Loucy (cell line): ENCODE measurements around the gene ECPAS.
"Not testable (repeated sequence)": the region's sequence is repeated elsewhere in the genome, so short reads cannot be mapped to it uniquely, and the experiment has no call there.

ENCODE experiments used
- H2AFZ ChIP-seq: fragments of 200-600 bp; sonication (generic); 2 replicates; pipeline ENCODE4 v1.6.0; 2016; ENCODE audit warnings: antibody characterized with exemption, mild to moderate bottlenecking, low read length, moderate library complexity
- H3F3A ChIP-seq: fragments of 200-600 bp; 2 replicates; pipeline ENCODE4 v1.6.0; 2016; ENCODE audit warnings: antibody characterized with exemption, low read depth, mild to moderate bottlenecking
- H3K27me3 ChIP-seq: fragments of 200-600 bp; sonication (generic); 2 replicates; pipeline ENCODE4 v1.6.1; 2014; ENCODE audit warnings: low read length, mild to moderate bottlenecking; ENCODE audit not compliant: insufficient read depth, poor library complexity, severe bottlenecking
- H3K36me3 ChIP-seq: fragments of 200-600 bp; sonication (generic); 2 replicates; pipeline ENCODE4 v1.6.1; 2016; ENCODE audit warnings: low read length; ENCODE audit not compliant: insufficient read depth
- H3K4me1 ChIP-seq: fragments of 200-600 bp; sonication (generic); 2 replicates; pipeline ENCODE4 v1.5.1; 2014; ENCODE audit warnings: low read length, mild to moderate bottlenecking; ENCODE audit not compliant: insufficient read depth, poor library complexity, severe bottlenecking
- H3K4me2 ChIP-seq: fragments of 200-600 bp; sonication (generic); 2 replicates; pipeline ENCODE4 v1.6.0; 2014; ENCODE audit warnings: antibody characterized with exemption, low read length, low read depth, mild to moderate bottlenecking; ENCODE audit not compliant: poor library complexity, severe bottlenecking
- H3K4me3 ChIP-seq: fragments of 200-600 bp; sonication (generic); 2 replicates; pipeline ENCODE4 v1.5.1; 2014; ENCODE audit warnings: low read length, mild to moderate bottlenecking, mixed read lengths; ENCODE audit not compliant: poor library complexity, severe bottlenecking
- H3K79me2 ChIP-seq: fragments of 200-600 bp; sonication (generic); 2 replicates; pipeline ENCODE4 v1.6.1; 2014; ENCODE audit warnings: low read length; ENCODE audit not compliant: insufficient read depth
- H3K9ac ChIP-seq: fragments of 200-600 bp; sonication (generic); 2 replicates; pipeline ENCODE4 v1.6.0; 2014; ENCODE audit warnings: mild to moderate bottlenecking, low read depth, low read length, moderate library complexity; ENCODE audit not compliant: poor library complexity, severe bottlenecking
- H3K9me2 ChIP-seq: fragments of 200-600 bp; sonication (generic); replicated peaks from 2 replicates; pipeline ENCODE4 v1.6.1; 2016; ENCODE audit warnings: low read depth, low read length, mixed read lengths
- H3K9me3 ChIP-seq: fragments of 200-600 bp; sonication (generic); 2 replicates; pipeline ENCODE4 v1.6.1; 2014; ENCODE audit warnings: mild to moderate bottlenecking, antibody characterized with exemption, low read length, low read depth; ENCODE audit not compliant: insufficient read depth
- H4K20me1 ChIP-seq: fragments of 200-600 bp; sonication (generic); 2 replicates; pipeline ENCODE4 v1.6.0; 2014; ENCODE audit warnings: antibody characterized with exemption, low read length, mild to moderate bottlenecking; ENCODE audit not compliant: insufficient read depth, poor library complexity, severe bottlenecking
- EZH2phosphoT487 ChIP-seq: fragments of 200-600 bp; IDR thresholded peaks from 2 replicates; pipeline ENCODE4 v1.6.1; 2018; ENCODE audit warnings: antibody characterized with exemption, mild to moderate bottlenecking, moderate library complexity, borderline replicate concordance
- TF ChIP-seq, protein P1 (sequence below): fragments of 200-600 bp; sonication (generic); conservative IDR thresholded peaks from 2 replicates; pipeline ENCODE4 v1.5.1; 2014; ENCODE audit warnings: mild to moderate bottlenecking, antibody characterized with exemption, low read length

Gene ECPAS

DNA sequence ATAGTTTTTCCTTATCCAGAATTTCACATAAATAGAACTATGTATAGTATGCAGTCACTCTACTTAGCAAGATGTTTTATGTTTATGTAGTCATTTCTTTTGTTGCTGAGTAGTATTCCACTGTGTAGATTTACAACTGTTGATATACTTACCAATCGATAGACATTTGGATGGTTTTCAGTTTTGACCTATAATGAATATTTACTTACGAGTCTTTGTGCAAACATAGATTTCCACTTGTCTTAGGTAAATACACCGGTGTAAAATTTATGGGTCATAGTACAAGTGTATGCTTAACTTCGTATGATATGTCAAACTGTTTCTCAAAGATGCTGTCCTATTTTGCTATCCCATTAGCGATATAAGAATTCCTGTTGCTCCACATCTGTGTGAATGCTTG is 134.4 kb downstream of the ECPAS start:
- Histone ChIP-seq H3K4me3 (no peak overlapping the region), H3K9ac (no peak overlapping the region), H3K79me2 (no peaks in the 10 kb centered on the region), H3K36me3 (no peaks in the 10 kb centered on the region), H3K9me3 (no peaks in the 10 kb centered on the region), H3K4me2 (no peak overlapping the region), H3K4me1 (no peaks in the 10 kb centered on the region), H4K20me1 (no peaks in the 10 kb centered on the region), H3K27me3 (no peaks in the 10 kb centered on the region), H2AFZ (no peak overlapping the region), H3F3A (no peaks in the 10 kb centered on the region), H3K9me2 (no peaks in the 10 kb centered on the region)
- TF ChIP-seq EZH2phosphoT487 = no peak
- TF ChIP-seq, protein P1, sequence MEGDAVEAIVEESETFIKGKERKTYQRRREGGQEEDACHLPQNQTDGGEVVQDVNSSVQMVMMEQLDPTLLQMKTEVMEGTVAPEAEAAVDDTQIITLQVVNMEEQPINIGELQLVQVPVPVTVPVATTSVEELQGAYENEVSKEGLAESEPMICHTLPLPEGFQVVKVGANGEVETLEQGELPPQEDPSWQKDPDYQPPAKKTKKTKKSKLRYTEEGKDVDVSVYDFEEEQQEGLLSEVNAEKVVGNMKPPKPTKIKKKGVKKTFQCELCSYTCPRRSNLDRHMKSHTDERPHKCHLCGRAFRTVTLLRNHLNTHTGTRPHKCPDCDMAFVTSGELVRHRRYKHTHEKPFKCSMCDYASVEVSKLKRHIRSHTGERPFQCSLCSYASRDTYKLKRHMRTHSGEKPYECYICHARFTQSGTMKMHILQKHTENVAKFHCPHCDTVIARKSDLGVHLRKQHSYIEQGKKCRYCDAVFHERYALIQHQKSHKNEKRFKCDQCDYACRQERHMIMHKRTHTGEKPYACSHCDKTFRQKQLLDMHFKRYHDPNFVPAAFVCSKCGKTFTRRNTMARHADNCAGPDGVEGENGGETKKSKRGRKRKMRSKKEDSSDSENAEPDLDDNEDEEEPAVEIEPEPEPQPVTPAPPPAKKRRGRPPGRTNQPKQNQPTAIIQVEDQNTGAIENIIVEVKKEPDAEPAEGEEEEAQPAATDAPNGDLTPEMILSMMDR = no peak

DNA sequence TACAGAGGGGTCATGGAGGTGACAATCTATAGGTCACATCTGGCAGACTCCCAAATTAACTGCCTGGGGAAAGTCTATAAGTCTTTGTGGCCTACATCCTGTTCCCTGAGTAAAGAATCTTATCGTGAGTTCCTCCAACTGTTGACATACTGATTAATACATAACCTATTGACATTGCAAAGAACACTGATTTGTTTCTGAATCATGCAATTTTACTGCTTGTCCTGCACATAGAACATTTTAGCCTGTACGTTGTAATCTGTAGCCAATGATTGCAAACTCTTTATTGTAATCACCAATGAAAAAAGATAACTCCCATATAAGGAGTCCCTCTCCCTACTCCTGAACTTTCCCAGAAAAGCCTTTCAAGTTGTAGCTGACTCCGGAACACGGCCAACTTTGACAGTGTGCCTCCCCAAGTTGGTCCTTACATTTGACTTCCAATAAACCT is 135.3 kb downstream of the ECPAS start:
- Histone ChIP-seq H3K4me3 (no peak overlapping the region), H4K20me1 (no peaks in the 10 kb centered on the region), H3K4me2 (no peak overlapping the region), H3K4me1 (no peaks in the 10 kb centered on the region), H3K36me3 (no peaks in the 10 kb centered on the region), H3K27me3 (no peaks in the 10 kb centered on the region), H3K79me2 (no peaks in the 10 kb centered on the region), H3K9ac (no peak overlapping the region), H3K9me2 (no peaks in the 10 kb centered on the region), H2AFZ (no peak overlapping the region), H3K9me3 (no peaks in the 10 kb centered on the region), H3F3A (no peaks in the 10 kb centered on the region)
- TF ChIP-seq, protein P1 = no peak
- no peak for TF ChIP-seq EZH2phosphoT487

DNA sequence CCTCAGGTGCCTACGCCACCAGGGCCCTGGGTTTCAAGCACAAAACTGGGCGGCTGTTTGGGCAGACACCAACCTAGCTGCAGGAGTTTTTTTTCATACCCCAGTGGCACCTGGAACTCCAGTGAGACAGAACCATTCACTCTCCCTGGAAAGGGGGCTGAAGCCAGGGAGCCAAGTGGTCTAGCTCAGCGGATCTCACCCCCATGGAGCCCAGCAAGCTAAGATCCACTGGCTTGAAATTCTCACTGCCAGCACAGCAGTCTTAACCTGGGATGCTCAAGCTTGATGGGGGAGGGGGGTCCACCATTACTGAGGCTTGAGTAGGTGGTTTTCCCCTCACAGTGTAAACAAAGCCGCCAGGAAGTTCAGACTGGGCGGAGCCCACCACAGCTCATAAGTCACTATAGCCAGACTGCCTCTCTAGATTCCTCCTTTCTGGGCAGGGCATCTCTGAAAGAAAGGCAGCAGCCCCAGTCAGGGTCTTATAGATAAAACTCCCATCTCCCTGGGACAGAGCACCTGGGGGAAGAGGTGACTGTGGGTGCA is 149.8 kb downstream of the ECPAS start:
- H2AFZ ChIP-seq = not testable (repeated sequence)

DNA sequence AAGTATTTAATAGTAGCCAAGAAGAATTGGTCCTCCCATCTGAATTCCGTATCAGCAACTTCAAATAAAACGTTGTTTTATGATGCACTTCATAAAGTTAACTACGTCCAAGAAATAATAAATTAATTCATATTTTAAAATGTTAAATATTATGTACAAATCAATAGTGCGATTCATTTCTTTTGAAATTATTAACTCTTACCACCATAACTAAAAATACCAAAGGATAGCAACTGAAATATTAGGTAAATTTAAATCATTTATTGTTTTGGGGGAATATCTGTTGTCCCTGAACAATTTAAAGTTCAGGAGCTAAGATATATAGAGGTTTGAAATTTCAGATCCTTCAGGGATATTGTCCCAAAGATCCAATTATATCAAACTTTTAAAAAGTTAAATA is 154.1 kb downstream of the ECPAS start, which contains the start of gene OR2K2:
Gene OR2K2 (minus strand): TSS at position 101 of the 400 bp plus-strand sequence. CDS start 1,791 bp downstream, outside the sequence.
- no peaks in the 10 kb centered on the region for H3K79me2 ChIP-seq
- no peaks in the 10 kb centered on the region for H3K36me3 ChIP-seq
- H3K4me2 ChIP-seq = no peak within 1 kb of the TSS
- H2AFZ ChIP-seq = no peak within 1 kb of the TSS
- peaks cover 6% of the 10 kb centered on the region for H3K27me3 ChIP-seq
- TF ChIP-seq, protein P1 = no peak
- no peak for TF ChIP-seq EZH2phosphoT487
- no peaks in the 10 kb centered on the region for H3K9me3 ChIP-seq
- no peaks in the 10 kb centered on the region for H3F3A ChIP-seq
- H4K20me1 ChIP-seq = no peaks in the 10 kb centered on the region
- no peak within 1 kb of the TSS for H3K4me3 ChIP-seq
- no peak within 1 kb of the TSS for H3K9ac ChIP-seq
- H3K4me1 ChIP-seq = no peaks in the 10 kb centered on the region
- no peaks in the 10 kb centered on the region for H3K9me2 ChIP-seq

More for the DNA sequence above, 149.8 kb downstream of the ECPAS start:
- H4K20me1 ChIP-seq, H3K79me2 ChIP-seq, H3K9ac ChIP-seq, H3K9me2 ChIP-seq, H3K4me1 ChIP-seq, H3K36me3 ChIP-seq, H3K4me2 ChIP-seq, H3K4me3 ChIP-seq, H3K9me3 ChIP-seq, H3K27me3 ChIP-seq, H3F3A ChIP-seq: not testable (repeated sequence)
